HepG2 (cell line): ENCODE measurements around the gene FMNL1. TPM values are rescaled to one million over a fixed set of nuclear protein-coding genes. Genes with fewer than 3 reads are reported as not detected.

Experiments used
- ATAC-seq: fragments of 200-7000 bp; cut with Tn5 transposase; 3 replicates; pipeline ENCODE4 v1.9.1; 2020; ENCODE audit warnings: mild to moderate bottlenecking, moderate library complexity
- BruUV-seq: library from RNA; stranded (reverse); fragments of 400-500 nt; replicated peaks from 2 replicates; lab custom pipeline; 2021; lab: Mats Ljungman, UMichigan
- CTCF ChIA-PET: fragments of 300-600 bp; formaldehyde crosslinking; extraction: SDS; loops from one replicate; lab custom pipeline; 2021; ENCODE audit warnings: low total read pairs, inconsistent platforms, low intra/inter-chr PET ratio; lab: Yijun Ruan, JAX
- POLR2A ChIA-PET: fragments of 350-600 bp; sonication (Branson Sonifier 250); formaldehyde crosslinking; loops from one replicate; lab custom pipeline; 2020; ENCODE audit warnings: antibody characterized with exemption, inconsistent platforms; lab: Yijun Ruan, JAX
- DNase-seq: peaks from one replicate; pipeline ENCODE4 v3.0.0-alpha.2; 2015; ENCODE audit warnings: low spot score
- FAIRE-seq: peaks from 3 replicates; lab custom pipeline; 2011; peaks lifted over from hg19 to GRCh38; lab: Jason Lieb, UNC
- H2AFZ ChIP-seq: one replicate; pipeline ENCODE4 v1.6.1; 2011; ENCODE audit warnings: low read length, inconsistent platforms
- H3K27ac ChIP-seq: fragments of 300-600 bp; 3 replicates; pipeline ENCODE4 v1.8.0; 2011; ENCODE audit warnings: mixed run types, mild to moderate bottlenecking, mixed read lengths, low read length, inconsistent platforms; ENCODE audit not compliant: insufficient read depth; ENCODE audit errors: extremely low read length
- H3K27me3 ChIP-seq, 2 experiments: fragments of 200-600 bp in 1 of 2; 2 replicates in 1 of 2; 3 replicates in 1 of 2; pipeline versions ENCODE4 v1.6.0 to v1.8.0; 2011; ENCODE audit warnings: low read length in 2 of 2, mild to moderate bottlenecking in 2 of 2, moderate library complexity in 2 of 2, inconsistent platforms in 1 of 2; ENCODE audit not compliant: insufficient read depth in 2 of 2, control insufficient read depth in 1 of 2
- H3K36me3 ChIP-seq, 2 experiments: fragments of 200-600 bp in 1 of 2; replicated peaks in 1 of 2; 2 replicates in 1 of 2; 3 replicates in 1 of 2; pipeline versions ENCODE4 v1.5.1 to v1.8.0; 2011; ENCODE audit warnings: low read length in 2 of 2, inconsistent platforms in 1 of 2; ENCODE audit not compliant: insufficient read depth in 2 of 2, control insufficient read depth in 1 of 2
- H3K4me1 ChIP-seq: 2 replicates; pipeline ENCODE4 v1.5.1; 2012; ENCODE audit warnings: low read length, inconsistent platforms; ENCODE audit not compliant: insufficient read depth
- H3K4me2 ChIP-seq: 2 replicates; pipeline ENCODE4 v1.6.0; 2011; ENCODE audit warnings: low read depth, low read length, inconsistent platforms
- H3K4me3 ChIP-seq, 3 experiments: fragments of 200-600 bp in 1 of 3; sonication (generic), shearing (Covaris generic) in 1 of 3; replicated peaks in 1 of 3; 2 replicates each; pipeline ENCODE4 v1.5.1; 2011 to 2016; ENCODE audit warnings: low read length in 3 of 3, inconsistent platforms in 2 of 3, low read depth in 2 of 3, mild to moderate bottlenecking in 2 of 3, control low read depth in 1 of 3, mixed read lengths in 1 of 3; ENCODE audit not compliant: insufficient read depth in 1 of 3
- H3K79me2 ChIP-seq: one replicate; pipeline ENCODE4 v1.6.1; 2011; ENCODE audit warnings: low read length, inconsistent platforms; ENCODE audit not compliant: insufficient read depth
- H3K9ac ChIP-seq: 2 replicates; pipeline ENCODE4 v1.6.0; 2011; ENCODE audit warnings: mild to moderate bottlenecking, low read depth, low read length, inconsistent platforms; ENCODE audit not compliant: insufficient read depth
- H3K9me3 ChIP-seq: 2 replicates; pipeline ENCODE4 v1.5.1; 2012; ENCODE audit warnings: mild to moderate bottlenecking, low read length
- H4K20me1 ChIP-seq: 2 replicates; pipeline ENCODE4 v1.6.0; 2011; ENCODE audit warnings: inconsistent platforms, mild to moderate bottlenecking, low read length, moderate library complexity; ENCODE audit not compliant: insufficient read depth
- CENPX ChIP-seq: sonication (generic); formaldehyde crosslinking; IDR thresholded peaks from 2 replicates; pipeline ENCODE4 v1.9.0; 2021; ENCODE audit warnings: mild to moderate bottlenecking, missing genetic modification reagents, moderate library complexity
- PRPF4 ChIP-seq: fragments of 200-400 bp; formaldehyde crosslinking; IDR thresholded peaks from 2 replicates; pipeline ENCODE4 v1.6.1; 2016; ENCODE audit warnings: low read length, low read depth; ENCODE audit not compliant: poor library complexity, severe bottlenecking
- ZFX ChIP-seq: sonication (generic); formaldehyde crosslinking; IDR thresholded peaks from 2 replicates; pipeline ENCODE4 v1.4.0; 2020; ENCODE audit warnings: mild to moderate bottlenecking, low read depth, missing genetic modification reagents, moderate library complexity
- ZNF230 ChIP-seq: sonication (generic); formaldehyde crosslinking; IDR thresholded peaks from 2 replicates; pipeline ENCODE4 v1.4.0; 2020; ENCODE audit warnings: mild to moderate bottlenecking, missing genetic modification reagents
- ZNF33A ChIP-seq: sonication (generic); formaldehyde crosslinking; IDR thresholded peaks from 2 replicates; pipeline ENCODE4 v1.5.1; 2020; ENCODE audit warnings: missing genetic modification reagents, mild to moderate bottlenecking, moderate library complexity, borderline replicate concordance
- ZNF709 ChIP-seq: sonication (generic); formaldehyde crosslinking; IDR thresholded peaks from 2 replicates; pipeline ENCODE4 v1.5.0; 2020; ENCODE audit warnings: mild to moderate bottlenecking, missing genetic modification reagents
- WGBS: methylation state at CpG from one replicate; pipeline ENCODE4 v1.1.6; 2017; ENCODE audit warnings: low lambda C conversion rate; 5-methylcytosine and 5-hydroxymethylcytosine counted together
- in situ Hi-C: cut with HindIII; loops from 2 replicates; pipeline ENCODE4 v1.10.0; 2017; ENCODE audit warnings: low pct_unique_long_range_greater_than_20kb; ENCODE audit not compliant: extremely low pct_ligation_motif_present
- intact Hi-C: fragments of 100-400 bp; cut with micrococcal nuclease; formaldehyde crosslinking; loops from one replicate; pipeline ENCODE4 v1.10.0; 2022; ENCODE audit not compliant: unreplicated experiment
- polyA plus RNA-seq, 8 experiments: library from polyadenylated mRNA; depleted of rRNA in 3 of 8; stranded (reverse) in 7 of 8; unstranded in 1 of 8; fragments of >200 nt; fragmentation: Illumina TruSeq in 4 of 8; extraction: Trizol in 4 of 8; gene quantifications; 2 replicates each; pipeline versions ENCODE4 v1.2.1 to v1.2.3, GENCODE V29; 2011 to 2016; ENCODE audit warnings: low read depth in 4 of 8, missing spikeins in 1 of 8, mixed read lengths in 1 of 8; ENCODE audit not compliant: insufficient read depth in 1 of 8
- total RNA-seq, 5 experiments: library from RNA; depleted of rRNA; stranded (reverse); fragments of >200 nt; fragmentation: Illumina TruSeq; extraction: Trizol; gene quantifications; 2 replicates each; pipeline ENCODE4 v1.2.3, GENCODE V29; 2016; ENCODE audit warnings: low read depth in 1 of 5
- TF ChIP-seq, protein P1 (sequence below): sonication (generic); formaldehyde crosslinking; IDR thresholded peaks from 2 replicates; pipeline ENCODE4 v1.5.1; 2020; ENCODE audit warnings: mild to moderate bottlenecking, missing genetic modification reagents, moderate library complexity
- TF ChIP-seq, protein P2 (sequence below): sonication (generic); formaldehyde crosslinking; IDR thresholded peaks from 2 replicates; pipeline ENCODE4 v1.5.0; 2020; ENCODE audit warnings: mild to moderate bottlenecking, missing genetic modification reagents
- TF ChIP-seq, protein P3 (sequence below): sonication (generic); formaldehyde crosslinking; IDR thresholded peaks from 2 replicates; pipeline ENCODE4; 2020; ENCODE audit warnings: missing genetic modification reagents, mild to moderate bottlenecking, borderline replicate concordance

The FMNL1 gene
- total and polyA plus RNA-seq, 2 of the 13 experiments (the other 11 are each of a cell fraction or from before 2014, with no cell fraction given) = 0.53 to 0.70 TPM

DNA sequence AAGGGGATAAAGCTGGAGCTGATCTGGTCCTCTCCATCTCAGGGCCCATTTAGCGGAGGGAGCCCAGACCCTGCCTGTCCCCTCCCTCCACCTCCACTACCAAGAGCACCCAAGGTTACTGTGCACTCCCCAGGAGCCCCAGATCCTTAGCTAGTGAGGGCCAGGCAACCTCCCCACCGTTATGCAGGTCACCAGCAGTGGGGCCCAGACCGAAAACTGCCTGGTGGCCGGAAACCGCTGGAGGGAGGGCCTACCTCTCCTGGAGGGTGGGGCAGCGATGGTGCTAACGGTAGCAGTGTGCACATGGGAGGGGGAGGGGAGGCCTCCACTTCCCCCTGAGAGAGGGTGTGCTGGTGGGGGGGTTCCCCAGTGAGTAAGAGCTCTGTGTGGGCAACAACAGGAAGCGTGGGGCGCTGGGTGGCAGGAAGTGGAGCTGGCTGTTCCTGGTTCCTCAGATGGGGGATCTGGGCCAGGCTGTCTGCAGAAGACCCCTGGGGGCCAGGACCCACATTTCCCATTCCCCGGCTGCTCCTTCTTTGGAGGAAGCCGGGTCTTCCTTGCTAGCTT lies 4.4 kb downstream of the FMNL1 start (continued):
- TF ChIP-seq, protein P1, sequence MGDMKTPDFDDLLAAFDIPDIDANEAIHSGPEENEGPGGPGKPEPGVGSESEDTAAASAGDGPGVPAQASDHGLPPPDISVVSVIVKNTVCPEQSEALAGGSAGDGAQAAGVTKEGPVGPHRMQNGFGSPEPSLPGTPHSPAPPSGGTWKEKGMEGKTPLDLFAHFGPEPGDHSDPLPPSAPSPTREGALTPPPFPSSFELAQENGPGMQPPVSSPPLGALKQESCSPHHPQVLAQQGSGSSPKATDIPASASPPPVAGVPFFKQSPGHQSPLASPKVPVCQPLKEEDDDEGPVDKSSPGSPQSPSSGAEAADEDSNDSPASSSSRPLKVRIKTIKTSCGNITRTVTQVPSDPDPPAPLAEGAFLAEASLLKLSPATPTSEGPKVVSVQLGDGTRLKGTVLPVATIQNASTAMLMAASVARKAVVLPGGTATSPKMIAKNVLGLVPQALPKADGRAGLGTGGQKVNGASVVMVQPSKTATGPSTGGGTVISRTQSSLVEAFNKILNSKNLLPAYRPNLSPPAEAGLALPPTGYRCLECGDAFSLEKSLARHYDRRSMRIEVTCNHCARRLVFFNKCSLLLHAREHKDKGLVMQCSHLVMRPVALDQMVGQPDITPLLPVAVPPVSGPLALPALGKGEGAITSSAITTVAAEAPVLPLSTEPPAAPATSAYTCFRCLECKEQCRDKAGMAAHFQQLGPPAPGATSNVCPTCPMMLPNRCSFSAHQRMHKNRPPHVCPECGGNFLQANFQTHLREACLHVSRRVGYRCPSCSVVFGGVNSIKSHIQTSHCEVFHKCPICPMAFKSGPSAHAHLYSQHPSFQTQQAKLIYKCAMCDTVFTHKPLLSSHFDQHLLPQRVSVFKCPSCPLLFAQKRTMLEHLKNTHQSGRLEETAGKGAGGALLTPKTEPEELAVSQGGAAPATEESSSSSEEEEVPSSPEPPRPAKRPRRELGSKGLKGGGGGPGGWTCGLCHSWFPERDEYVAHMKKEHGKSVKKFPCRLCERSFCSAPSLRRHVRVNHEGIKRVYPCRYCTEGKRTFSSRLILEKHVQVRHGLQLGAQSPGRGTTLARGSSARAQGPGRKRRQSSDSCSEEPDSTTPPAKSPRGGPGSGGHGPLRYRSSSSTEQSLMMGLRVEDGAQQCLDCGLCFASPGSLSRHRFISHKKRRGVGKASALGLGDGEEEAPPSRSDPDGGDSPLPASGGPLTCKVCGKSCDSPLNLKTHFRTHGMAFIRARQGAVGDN (CRISPR knock-in tag) = peak; percentile 56; the same call in 1 of the 2 replicates
- TF ChIP-seq CENPX (CRISPR knock-in tag) (no peak), PRPF4 (no peak)

GRCh38 chr17:45226576-45226975 lies 4.9 kb downstream of the FMNL1 start:
- no peaks in the 10 kb centered on the region for H3K79me2 ChIP-seq

More at GRCh38 chr17:45226576-45226975, 4.9 kb downstream of the FMNL1 start:
- FAIRE-seq (no peak), DNase-seq (no peak), ATAC-seq (no peak)
- TF ChIP-seq ZFX (CRISPR knock-in tag) = no peak
- no peak for TF ChIP-seq ZNF33A
- TF ChIP-seq, protein P2, sequence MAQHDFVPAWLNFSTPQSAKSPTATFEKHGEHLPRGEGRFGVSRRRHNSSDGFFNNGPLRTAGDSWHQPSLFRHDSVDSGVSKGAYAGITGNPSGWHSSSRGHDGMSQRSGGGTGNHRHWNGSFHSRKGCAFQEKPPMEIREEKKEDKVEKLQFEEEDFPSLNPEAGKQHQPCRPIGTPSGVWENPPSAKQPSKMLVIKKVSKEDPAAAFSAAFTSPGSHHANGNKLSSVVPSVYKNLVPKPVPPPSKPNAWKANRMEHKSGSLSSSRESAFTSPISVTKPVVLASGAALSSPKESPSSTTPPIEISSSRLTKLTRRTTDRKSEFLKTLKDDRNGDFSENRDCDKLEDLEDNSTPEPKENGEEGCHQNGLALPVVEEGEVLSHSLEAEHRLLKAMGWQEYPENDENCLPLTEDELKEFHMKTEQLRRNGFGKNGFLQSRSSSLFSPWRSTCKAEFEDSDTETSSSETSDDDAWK (CRISPR knock-in tag) = no peak
- no peak for TF ChIP-seq ZNF230 (CRISPR knock-in tag)
- TF ChIP-seq, protein P3, sequence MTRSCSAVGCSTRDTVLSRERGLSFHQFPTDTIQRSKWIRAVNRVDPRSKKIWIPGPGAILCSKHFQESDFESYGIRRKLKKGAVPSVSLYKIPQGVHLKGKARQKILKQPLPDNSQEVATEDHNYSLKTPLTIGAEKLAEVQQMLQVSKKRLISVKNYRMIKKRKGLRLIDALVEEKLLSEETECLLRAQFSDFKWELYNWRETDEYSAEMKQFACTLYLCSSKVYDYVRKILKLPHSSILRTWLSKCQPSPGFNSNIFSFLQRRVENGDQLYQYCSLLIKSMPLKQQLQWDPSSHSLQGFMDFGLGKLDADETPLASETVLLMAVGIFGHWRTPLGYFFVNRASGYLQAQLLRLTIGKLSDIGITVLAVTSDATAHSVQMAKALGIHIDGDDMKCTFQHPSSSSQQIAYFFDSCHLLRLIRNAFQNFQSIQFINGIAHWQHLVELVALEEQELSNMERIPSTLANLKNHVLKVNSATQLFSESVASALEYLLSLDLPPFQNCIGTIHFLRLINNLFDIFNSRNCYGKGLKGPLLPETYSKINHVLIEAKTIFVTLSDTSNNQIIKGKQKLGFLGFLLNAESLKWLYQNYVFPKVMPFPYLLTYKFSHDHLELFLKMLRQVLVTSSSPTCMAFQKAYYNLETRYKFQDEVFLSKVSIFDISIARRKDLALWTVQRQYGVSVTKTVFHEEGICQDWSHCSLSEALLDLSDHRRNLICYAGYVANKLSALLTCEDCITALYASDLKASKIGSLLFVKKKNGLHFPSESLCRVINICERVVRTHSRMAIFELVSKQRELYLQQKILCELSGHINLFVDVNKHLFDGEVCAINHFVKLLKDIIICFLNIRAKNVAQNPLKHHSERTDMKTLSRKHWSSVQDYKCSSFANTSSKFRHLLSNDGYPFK (CRISPR knock-in tag) = no peak
- TF ChIP-seq ZNF709 = no peak
- 64% methylated on average over 3 of the region's 3 CpGs for WGBS
- no peak overlapping the region for H3K27ac ChIP-seq
- no peaks in the 10 kb centered on the region for H3K9me3 ChIP-seq
- intact Hi-C loops (no loop called here), in situ Hi-C loops (no loop called here)
- BruUV-seq = no TSS peak
- no peak overlapping the region for H2AFZ ChIP-seq
- CTCF ChIA-PET = no interaction called here
- no peaks in the 10 kb centered on the region for H4K20me1 ChIP-seq
- H3K4me3 ChIP-seq = peak overlapping the region; percentile 17 to 61 (median 46); a peak in 4 of 6 replicates
- H3K9ac ChIP-seq = no peak overlapping the region
- peaks cover 67% of the 10 kb centered on the region for H3K4me1 ChIP-seq
- peak overlapping the region; percentile 65 for H3K4me2 ChIP-seq
- POLR2A ChIA-PET = interaction anchor here (0.7 to 2.3 kb wide), 7 partner anchors 8 to 199 kb away, joined by 3 to 11 read pairs (median 3); partner anchors contain the start of genes HEXIM1 and HEXIM2
- H3K36me3 ChIP-seq = no peaks in the 10 kb centered on the region
- H3K27me3 ChIP-seq = peaks cover 14 to 50% of the 10 kb centered on the region in 2 experiments; a peak in 4 of 5 replicates
